Activated CD8-positive, alpha-beta memory T cell treated with anti-CD3 and anti-CD28 coated beads, Interleukin-2, amount 50 U/mL, for 4 hours (primary cell): ENCODE results near the gene RNF167.

Source experiments
- DNase-seq: peaks from one replicate; pipeline ENCODE4 v3.0.0-alpha.2; 2020

Gene RNF167

DNA sequence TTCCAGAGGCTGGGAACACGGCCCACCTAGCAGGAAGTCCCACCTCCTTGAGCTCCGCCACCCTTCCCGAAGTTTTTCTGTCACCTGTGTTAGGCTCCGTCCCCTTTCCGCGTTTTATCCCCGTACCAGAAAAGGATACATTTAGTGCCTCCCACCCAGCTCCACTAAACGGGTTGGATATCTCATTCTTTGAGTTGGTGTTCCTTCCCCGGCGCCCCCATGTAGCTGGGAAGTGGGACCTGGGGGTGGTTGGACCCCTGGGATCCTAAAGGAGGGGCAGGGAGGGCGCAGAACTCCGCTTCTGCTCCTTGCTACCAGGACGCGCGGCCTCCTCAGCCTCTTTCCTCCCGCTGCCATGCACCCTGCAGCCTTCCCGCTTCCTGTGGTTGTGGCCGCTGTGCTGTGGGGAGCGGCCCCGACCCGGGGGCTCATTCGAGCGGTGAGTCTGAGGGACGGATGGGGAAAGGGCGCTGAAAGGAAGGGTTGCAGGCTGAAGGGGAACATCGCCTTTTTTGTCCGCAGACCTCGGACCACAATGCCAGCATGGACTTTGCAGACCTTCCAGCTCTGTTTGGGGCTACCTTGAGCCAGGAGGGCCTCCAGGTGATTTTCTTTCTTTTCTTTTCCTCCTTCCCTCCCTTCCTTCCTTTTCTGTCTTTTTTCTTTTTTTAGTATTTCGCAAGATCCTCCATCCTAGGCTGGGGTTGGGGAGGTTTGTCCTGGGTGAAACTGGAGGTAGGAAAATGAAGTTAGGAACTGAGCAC is 669 bp downstream of the RNF167 start:
- peak; percentile 41 for DNase-seq

DNA sequence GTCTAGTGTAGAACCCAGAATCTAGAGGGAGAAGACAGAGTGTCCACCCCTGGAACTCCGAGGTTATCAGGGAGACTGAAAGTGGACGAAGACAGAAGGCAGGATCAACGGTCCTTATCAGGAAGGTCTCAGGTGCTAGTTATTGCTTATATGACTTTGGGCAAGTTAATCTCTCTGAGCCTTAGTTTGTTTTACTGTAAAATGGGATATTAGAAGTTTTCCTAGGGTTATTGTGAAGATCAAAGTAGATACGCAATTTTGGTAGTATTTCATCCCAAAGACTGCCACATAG is 1.2 kb downstream of the RNF167 start:
- DNase-seq: no peak

DNA sequence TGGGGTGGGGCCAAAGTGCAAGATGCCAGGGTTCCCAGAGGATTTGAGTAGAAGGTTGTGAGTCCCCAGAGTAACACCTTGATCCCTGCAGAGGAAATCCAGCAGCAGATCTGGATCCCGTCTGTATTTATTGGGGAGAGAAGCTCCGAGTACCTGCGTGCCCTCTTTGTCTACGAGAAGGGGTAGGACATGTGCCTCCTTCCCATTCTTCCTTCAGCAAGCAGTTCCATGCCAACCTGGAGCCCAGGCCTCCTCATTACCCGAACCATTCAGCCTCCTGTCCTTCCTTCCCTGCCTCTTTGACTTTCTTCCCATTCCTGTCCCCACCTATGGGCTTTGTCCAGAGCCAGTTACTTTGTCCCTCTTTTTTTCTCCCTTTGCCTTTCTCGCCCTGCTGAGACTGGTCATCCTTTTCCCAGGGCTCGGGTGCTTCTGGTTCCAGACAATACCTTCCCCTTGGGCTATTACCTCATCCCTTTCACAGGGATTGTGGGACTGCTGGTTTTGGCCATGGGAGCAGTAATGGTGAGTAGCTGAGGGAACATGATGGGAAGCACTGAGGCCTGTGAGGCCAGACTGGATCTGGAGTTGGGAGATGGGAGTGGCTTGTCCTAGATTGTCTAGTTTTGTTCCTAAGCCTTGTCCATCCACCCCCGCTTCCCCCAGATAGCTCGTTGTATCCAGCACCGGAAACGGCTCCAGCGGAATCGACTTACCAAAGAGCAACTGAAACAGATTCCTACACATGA is 2.9 kb downstream of the RNF167 start:
- no peak for DNase-seq

- no peak for DNase-seq
Observed at GRCh38 chr17:4944163-4944553, 4.1 kb downstream of the RNF167 start.

- peak; percentile 42 for DNase-seq
Observed at GRCh38 chr17:4944554-4945175, 4.6 kb downstream of the RNF167 start.

DNA sequence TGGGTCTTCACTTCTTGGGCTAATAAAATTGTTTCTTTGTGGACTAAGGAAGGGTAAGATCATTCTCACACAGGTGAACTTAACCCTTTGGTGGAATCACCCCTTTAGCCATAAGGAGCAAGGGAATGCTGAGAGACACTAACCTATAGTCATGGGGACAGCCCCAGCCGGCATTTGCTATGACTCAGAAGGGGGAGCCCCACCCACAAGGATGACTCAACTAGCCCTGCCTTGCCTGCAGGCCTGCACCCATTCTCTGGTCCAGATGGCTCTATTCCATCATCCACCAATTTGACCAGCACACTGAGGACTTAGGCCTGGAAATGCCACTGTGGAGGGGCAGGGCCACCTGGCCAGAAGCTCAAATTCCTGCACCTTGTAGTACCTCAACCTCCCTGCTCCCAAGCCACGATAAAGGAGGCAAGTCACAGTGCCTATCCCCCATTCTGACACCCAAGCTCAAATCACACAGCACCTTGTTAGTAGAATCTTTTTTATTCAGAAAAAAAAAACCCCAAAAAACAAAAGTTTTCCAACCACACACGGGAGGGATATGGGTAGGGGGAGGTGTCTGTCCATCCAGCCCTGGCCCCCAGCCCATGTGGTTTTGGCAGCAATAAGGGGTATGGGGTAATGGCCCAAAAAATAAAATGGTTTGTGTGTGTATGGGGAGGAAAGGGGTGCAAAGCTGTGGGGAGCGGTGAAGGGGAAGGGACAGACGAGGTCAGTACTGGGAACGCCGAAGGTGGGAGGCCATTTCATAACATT is 5.3 kb downstream of the RNF167 start:
- peak; percentile 87 for DNase-seq

GRCh38 chr17:4945944-4946280 is 5.8 kb downstream of the RNF167 start:
- DNase-seq: no peak

DNA sequence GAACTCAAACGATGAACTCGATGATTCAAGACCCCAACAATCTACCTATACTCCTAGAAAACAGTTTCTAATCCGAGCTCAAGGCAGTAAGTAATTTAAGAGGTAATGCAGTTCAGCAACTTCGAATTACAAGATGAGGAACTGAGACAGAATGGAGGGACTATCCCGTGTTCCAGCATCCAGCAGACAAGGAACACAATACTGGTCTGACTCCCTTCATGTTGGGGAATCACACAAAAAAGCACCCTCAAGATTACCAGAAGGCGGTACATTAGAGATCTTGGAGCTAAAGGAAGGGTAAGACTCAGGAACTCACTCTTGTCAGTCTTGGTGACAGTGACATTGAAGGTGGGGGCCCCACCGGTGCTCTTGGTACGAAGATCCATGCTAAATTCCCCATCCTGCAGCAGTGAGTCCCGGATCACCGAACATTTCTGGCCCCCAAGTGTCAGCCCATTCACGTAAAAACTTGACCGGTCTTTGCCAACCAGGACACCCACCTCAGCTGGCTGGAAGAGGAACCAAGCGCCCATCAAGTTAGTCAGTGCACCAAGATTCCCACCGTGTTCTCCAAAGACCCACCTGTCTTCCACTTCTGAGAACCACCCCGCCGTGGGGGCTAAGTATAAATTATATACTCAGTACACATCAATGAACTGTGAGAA is 6.4 kb downstream of the RNF167 start:
- no peak for DNase-seq

DNA sequence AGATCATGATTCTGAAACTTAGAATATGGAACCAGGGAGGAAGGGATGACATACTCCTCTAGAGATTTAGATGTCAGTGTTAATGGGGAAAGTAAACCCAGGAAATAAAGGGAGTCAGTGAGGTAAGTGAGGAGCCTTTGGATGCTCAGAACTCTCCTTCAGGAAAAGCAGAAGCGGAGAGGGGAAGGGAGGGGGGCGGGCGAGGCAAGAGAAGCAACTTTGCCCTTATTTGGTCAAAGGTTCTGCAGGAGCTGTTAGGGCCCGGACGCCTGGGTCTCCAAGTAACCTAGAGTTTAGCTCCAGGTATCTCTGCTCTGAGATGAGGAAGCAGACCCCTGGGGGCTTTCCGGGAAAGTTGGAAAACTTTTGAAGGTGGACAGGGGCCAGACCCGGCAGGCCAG is 6.9 kb downstream of the RNF167 start:
- DNase-seq: no peak

DNA sequence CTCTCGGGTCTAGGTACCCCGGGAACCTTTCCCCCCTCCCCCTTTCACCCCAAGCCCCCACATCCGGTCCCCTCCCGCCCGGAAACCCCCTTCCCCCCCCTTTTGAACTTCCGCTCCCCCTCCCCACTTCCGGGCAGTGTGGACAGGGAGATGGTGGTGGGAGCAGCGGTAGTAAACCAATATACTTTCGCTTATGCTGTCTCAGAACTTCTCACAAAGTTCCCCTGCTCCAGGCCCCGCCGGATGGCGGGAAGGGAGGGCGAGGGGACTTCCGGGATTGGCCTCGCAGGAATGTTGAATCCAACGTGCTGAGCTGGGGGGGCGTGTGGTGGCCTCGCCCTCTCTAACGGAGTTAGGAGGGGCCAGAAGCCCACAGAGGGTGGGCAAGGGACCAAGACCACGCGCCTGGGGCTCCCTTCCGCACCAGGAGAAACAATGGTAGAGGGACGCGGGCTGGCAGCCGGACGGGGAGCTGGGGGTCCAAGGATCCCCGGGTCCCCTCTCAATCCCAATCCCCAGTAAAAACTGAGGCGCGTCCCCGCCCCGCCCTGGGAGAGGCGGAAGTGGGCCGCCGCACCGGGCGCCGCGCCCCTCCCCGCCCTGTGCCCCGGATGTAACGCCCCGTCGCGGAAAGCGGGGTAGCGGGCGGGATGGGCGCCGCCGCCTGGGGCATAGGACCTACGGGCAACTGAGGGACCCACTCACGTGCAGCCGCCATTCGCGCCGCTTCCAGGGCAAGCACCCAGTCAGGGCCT is 7.5 kb downstream of the RNF167 start:
- peak; percentile 68 for DNase-seq

GRCh38 chr17:4948166-4948930 is 8.3 kb downstream of the RNF167 start, which contains the start of gene PFN1:
PFN1 (minus strand) TSS chr17:4948530; CDS start chr17:4948394, 136 bp downstream.
- DNase-seq: peak; percentile 88

DNA sequence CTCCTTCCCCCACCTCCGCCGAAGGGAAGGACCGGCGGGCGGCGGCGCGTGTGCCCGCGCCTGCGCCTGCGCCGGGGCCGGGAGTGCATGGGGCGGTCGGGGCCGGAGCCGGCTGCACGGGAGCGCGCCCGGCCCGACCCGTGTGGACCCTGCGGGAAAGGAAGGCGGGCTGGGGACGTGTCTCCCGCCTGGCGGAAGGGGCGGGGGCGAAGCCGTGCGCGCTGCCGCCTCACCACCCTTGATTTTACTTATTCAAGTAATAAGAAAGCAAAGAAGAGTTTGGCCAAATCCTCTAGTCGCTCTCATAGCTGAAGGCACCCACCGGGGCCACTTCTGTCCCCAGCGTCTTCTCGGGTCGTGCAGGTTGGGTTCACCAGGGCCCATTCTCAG is 8.9 kb downstream of the RNF167 start:
- DNase-seq: peak; percentile 66

DNA sequence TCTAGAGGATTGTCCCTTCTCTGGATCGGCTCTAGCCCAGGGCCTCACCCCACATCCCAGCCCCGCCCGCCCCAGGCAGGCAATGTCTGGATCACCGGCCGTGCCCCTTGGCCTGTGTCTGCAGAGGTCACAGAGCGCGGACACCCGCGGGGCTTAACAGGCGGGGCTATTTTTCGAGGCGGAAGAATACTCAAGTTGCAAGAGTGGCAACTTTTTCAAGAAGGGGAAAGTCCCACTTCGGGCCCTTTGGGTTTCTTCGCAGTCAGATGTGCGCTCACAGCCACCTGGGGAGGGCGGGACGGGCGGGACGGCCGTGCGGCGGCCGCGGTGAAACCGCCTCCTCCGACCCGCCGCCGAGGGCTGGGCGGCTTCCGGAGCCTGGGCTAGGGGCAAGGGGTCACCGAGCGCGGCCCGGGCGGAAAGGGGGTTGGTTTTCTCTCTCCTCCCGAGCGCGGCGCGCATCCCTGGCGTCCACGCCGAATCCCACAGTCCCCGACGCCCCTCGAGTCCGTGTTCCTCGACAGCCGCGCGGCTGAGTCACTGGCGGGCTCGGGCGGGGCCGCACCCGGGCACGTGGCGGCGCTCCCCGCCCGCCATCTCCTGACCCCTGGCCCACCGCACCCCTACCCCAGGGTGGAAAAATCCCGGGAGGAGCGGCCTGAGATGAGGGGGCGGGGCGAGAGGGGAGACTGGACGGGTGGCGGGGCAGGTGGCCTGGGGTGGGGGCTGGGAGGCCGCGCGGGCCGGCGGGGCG is 9.4 kb downstream of the RNF167 start:
- peak; percentile 74 for DNase-seq

- peak; percentile 70 for DNase-seq
Observed at GRCh38 chr17:4950075-4950745, 10.1 kb downstream of the RNF167 start.

- DNase-seq: no peak
Observed at GRCh38 chr17:4950746-4951204, 10.7 kb downstream of the RNF167 start, which contains the start of gene ENO3. ENO3 (plus strand) TSS chr17:4951119; CDS start chr17:4951830, 711 bp downstream.

DNA sequence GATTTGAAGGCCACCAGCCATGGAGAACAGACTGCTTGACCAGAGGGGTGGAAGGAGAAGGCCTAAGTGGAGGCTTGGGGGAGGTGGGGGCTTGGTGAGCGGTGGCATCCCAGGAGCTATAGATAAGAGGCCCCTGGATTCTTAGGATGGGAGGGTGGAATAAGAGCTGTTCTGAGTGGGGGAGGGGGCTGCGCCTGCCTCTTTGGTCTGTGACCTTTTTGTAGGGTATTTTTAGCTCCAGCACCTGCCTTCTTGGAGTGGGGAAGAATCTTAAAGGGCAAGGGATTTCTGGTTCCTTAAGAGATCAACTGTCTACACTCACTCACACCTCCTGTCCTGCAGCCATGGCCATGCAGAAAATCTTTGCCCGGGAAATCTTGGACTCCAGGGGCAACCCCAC is 11.4 kb downstream of the RNF167 start:
- DNase-seq: no peak

DNA sequence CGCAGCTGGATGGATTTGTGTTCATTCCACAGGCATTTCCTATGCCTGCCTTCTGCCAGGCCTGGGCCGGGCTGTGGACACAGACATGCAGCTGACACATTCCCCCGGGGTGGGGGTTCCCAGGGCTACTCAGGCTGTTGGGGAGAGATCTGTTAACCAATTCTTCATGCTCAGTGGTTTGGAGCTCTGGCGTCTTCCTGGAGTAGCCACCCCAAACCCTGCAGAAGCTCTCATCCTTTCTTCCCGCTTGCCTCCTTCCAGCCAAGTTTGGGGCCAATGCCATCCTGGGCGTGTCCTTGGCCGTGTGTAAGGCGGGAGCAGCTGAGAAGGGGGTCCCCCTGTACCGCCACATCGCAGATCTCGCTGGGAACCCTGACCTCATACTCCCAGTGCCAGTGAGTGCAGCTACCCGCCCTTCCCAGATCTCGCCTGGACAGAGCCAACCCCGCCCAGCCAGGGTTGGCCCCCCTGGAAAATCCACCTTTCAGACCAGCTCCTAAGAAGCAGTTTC is 13.4 kb downstream of the RNF167 start:
- no peak for DNase-seq

DNA sequence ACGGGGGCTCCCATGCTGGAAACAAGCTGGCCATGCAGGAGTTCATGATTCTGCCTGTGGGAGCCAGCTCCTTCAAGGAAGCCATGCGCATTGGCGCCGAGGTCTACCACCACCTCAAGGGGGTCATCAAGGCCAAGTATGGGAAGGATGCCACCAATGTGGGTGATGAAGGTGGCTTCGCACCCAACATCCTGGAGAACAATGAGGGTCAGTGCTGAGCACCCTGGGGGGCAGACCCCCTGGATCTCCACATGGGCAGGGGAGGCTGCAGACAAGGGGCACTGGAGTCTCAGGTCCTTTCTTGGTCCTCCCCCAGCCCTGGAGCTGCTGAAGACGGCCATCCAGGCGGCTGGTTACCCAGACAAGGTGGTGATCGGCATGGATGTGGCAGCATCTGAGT is 15.0 kb downstream of the RNF167 start:
- no peak for DNase-seq

DNA sequence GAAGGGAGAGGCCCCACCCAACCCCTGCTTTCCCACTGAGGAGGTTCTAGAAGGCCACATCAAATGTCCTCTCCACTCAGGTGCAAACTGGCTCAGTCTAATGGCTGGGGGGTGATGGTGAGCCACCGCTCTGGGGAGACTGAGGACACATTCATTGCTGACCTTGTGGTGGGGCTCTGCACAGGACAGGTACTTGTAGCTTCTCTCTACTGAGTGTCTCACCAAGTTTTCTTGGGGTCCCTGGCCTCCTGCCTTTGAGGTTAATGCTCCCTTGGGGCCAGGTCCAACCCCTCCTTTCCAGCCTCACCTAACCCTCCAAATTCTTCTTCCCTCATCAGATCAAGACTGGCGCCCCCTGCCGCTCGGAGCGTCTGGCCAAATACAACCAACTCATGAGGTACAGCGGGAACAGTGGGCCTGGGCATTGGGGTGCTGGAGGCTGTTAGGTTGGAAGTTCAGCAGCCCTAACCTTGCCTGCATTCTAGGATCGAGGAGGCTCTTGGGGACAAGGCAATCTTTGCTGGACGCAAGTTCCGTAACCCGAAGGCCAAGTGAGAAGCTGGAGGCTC is 16.5 kb downstream of the RNF167 start:
- peak; percentile 51 for DNase-seq
